Measurements from ENCODE around the gene GALNTL6. TPM values are rescaled to one million over a fixed set of nuclear protein-coding genes. Genes with fewer than 3 reads are reported as not detected.

Gene GALNTL6
- total RNA-seq, 2 donors from 2014 or later = 0.08 TPM; not detected in 1

DNA sequence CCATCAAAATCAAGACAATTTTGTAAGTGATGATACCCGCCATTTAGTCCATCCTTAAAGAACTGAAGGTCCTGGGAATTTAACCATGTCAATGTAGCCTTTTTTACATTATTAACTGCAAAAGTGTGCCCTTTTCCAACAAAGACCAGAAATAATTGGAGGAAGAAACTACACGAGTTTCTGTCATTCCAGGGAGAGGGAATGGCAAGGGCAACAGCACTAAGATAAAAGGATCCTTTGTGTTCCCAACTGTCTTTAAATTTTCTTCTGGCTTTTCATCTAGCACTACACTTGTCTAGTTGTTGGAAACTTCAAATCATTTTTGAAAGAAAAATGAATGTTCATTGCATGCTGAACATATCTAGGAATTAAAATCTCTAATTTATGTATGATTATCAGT lies 286.2 kb downstream of the GALNTL6 start:
- Histone ChIP-seq H3K4me3 (no peak overlapping the region), H3K27me3 (no peaks in the 10 kb centered on the region), H3K4me1 (no peaks in the 10 kb centered on the region), H3K9me3 (no peaks in the 10 kb centered on the region), H3K36me3 (no peaks in the 10 kb centered on the region), H3K27ac (no peak overlapping the region)
- TF ChIP-seq, protein P1, sequence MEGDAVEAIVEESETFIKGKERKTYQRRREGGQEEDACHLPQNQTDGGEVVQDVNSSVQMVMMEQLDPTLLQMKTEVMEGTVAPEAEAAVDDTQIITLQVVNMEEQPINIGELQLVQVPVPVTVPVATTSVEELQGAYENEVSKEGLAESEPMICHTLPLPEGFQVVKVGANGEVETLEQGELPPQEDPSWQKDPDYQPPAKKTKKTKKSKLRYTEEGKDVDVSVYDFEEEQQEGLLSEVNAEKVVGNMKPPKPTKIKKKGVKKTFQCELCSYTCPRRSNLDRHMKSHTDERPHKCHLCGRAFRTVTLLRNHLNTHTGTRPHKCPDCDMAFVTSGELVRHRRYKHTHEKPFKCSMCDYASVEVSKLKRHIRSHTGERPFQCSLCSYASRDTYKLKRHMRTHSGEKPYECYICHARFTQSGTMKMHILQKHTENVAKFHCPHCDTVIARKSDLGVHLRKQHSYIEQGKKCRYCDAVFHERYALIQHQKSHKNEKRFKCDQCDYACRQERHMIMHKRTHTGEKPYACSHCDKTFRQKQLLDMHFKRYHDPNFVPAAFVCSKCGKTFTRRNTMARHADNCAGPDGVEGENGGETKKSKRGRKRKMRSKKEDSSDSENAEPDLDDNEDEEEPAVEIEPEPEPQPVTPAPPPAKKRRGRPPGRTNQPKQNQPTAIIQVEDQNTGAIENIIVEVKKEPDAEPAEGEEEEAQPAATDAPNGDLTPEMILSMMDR (IDR thresholded peaks at IDR 0.05) = no peak
- no peak for DNase-seq (ENCODE audit: low spot score)

DNA sequence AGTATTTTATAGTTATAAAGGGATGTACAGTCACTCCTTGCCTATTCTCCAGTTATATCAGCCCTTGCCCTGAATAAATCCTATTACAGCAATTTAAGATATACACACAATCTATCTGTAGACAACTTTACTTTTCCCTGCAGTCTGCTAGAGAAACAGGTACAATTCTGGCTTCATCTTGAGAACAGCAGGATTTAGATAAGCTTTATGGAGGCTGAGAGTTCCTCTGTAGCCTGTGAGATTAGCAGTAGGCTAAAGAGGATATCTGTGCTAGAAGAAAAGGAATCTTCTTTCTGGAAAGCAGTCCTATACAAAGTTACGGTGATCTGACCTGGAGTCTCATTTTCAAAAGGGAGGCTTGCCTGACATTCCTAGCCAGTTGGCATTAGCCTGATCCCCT lies 290.3 kb downstream of the GALNTL6 start:
- H3K4me1 ChIP-seq = no peaks in the 10 kb centered on the region
- no peaks in the 10 kb centered on the region for H3K36me3 ChIP-seq
- no peak for DNase-seq (ENCODE audit: low spot score)
- no peak overlapping the region for H3K27ac ChIP-seq
- no peaks in the 10 kb centered on the region for H3K27me3 ChIP-seq
- TF ChIP-seq, protein P1 (IDR thresholded peaks at IDR 0.05) = no peak
- no peaks in the 10 kb centered on the region for H3K9me3 ChIP-seq
- no peak overlapping the region for H3K4me3 ChIP-seq

DNA sequence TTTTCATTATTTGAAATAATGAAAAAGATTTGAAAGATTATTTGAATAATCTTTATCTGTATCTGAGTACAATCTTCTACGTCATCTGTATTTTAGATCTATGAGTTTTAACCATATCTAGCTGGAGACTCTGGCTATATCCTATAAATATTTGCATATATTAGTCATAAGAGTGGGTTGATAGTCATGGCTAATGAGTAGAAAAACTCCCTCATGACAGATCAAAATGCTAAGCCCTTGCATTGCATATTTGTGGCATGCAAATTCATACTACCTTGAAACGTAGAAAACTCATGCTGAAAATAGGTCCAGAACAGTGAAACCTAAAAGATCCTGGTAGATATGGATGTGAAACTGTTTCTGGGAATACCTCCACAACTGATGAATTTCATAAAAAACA lies 291.3 kb downstream of the GALNTL6 start:
- no peaks in the 10 kb centered on the region for H3K36me3 ChIP-seq
- no peak for DNase-seq (ENCODE audit: low spot score)
- H3K27ac ChIP-seq = no peak overlapping the region
- TF ChIP-seq, protein P1 (IDR thresholded peaks at IDR 0.05) = no peak
- H3K4me3 ChIP-seq = no peak overlapping the region
- no peaks in the 10 kb centered on the region for H3K27me3 ChIP-seq
- no peaks in the 10 kb centered on the region for H3K9me3 ChIP-seq
- H3K4me1 ChIP-seq = no peaks in the 10 kb centered on the region

DNA sequence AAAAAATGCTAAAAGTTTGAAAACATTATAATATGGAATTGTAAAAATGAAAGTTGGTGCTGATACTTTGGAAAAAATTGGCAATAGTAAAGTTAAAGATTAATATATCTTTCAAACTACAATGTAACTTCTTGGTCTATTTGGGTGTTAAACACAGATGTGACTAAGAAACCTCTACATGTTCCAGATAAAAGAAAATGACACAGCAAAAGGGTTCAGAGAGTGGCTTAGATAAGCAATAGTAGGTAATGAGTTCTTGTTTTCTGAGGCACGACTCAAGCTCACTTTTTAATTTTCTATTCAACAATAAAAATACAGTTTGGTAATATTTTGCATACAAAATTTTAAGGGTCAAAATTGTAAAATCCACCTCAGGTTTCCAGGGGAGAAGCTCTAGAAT lies 292.7 kb downstream of the GALNTL6 start:
- TF ChIP-seq, protein P1 (IDR thresholded peaks at IDR 0.05) = no peak
- Histone ChIP-seq H3K27me3 (no peaks in the 10 kb centered on the region), H3K4me3 (no peak overlapping the region), H3K27ac (no peak overlapping the region), H3K36me3 (no peaks in the 10 kb centered on the region), H3K4me1 (no peaks in the 10 kb centered on the region), H3K9me3 (no peaks in the 10 kb centered on the region)
- no peak for DNase-seq (ENCODE audit: low spot score)

DNA sequence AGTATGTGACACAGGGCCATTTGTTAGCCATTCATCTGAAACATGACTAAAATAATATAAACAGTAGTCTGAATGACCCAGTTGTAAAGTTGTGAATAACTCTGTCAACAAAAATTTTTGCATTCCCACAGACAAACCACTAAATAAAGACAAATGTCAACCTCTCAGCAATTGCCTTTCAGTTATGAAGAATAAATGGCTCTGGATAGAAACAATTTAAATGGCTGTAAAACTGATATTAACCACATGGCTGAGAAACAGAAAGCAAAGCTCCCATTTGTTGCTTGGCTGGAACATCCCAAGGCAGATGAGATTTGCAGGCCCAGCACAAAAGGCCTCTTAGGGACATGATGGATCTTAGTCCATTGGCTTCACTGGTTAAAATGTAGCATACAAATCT lies 296.3 kb downstream of the GALNTL6 start:
- Histone ChIP-seq H3K9me3 (no peaks in the 10 kb centered on the region), H3K27ac (no peak overlapping the region), H3K27me3 (no peaks in the 10 kb centered on the region), H3K36me3 (no peaks in the 10 kb centered on the region), H3K4me1 (no peaks in the 10 kb centered on the region), H3K4me3 (no peak overlapping the region)
- TF ChIP-seq, protein P1 (IDR thresholded peaks at IDR 0.05) = no peak
- DNase-seq (ENCODE audit: low spot score) = no peak

DNA sequence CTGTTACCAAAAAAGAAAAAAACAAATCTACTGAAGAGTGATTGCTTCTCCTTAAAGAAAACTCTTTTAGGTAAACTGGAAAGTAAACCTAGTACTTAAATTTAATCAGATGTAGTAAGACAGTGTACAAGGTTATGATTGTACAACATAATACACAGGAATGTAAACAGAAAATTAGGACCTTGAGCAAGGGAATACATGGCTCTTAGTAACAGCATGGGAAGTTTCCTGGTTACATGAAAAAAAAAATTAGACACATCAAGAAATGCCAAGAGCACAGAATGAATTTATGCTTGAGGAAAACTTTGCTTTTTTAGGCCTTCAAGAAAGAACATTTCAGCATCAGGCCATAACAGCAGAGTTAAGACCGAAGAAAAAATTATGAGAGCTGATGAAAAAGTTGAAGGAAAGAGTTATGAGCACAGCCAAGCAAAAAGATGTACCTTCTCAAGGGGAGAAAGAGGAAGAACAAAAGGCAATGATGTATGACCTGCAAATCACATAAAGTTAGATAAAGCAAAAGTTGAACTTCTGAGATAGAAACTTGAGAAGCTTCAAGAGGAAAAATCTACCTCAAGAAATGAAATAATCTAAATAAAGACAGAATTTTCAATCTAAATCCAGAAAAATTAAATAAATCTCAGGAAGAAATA lies 311.6 kb downstream of the GALNTL6 start:
- Histone ChIP-seq H3K4me3 (no peak overlapping the region), H3K4me1 (no peaks in the 10 kb centered on the region), H3K36me3 (no peaks in the 10 kb centered on the region), H3K27ac (no peak overlapping the region), H3K27me3 (no peaks in the 10 kb centered on the region), H3K9me3 (no peaks in the 10 kb centered on the region)
- DNase-seq (ENCODE audit: low spot score) = no peak
- TF ChIP-seq, protein P1 (IDR thresholded peaks at IDR 0.05) = no peak
